ENCODE data around the gene KCNT1.

DNA sequence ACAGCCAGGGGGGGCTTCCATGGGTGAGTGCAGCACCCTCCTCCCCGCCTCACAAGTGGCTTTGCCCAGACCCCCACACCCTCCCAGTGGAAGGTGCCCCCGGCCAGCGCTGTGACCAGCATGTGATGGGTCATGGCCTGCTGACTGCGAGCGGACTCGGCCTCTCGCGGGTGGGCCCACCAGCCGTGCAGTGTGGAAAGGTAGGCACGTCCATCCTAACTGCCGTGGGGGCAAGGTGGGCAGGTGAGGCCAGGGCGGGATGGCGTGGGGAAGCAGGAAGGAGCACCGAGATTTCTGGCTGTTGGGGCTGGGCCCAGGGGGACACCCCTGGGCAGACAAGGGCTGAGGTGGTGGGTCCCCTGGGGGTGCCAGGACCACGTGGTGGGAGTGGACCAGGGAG is 14.8 kb upstream of the KCNT1 start:
- TF ChIP-seq, protein P1, sequence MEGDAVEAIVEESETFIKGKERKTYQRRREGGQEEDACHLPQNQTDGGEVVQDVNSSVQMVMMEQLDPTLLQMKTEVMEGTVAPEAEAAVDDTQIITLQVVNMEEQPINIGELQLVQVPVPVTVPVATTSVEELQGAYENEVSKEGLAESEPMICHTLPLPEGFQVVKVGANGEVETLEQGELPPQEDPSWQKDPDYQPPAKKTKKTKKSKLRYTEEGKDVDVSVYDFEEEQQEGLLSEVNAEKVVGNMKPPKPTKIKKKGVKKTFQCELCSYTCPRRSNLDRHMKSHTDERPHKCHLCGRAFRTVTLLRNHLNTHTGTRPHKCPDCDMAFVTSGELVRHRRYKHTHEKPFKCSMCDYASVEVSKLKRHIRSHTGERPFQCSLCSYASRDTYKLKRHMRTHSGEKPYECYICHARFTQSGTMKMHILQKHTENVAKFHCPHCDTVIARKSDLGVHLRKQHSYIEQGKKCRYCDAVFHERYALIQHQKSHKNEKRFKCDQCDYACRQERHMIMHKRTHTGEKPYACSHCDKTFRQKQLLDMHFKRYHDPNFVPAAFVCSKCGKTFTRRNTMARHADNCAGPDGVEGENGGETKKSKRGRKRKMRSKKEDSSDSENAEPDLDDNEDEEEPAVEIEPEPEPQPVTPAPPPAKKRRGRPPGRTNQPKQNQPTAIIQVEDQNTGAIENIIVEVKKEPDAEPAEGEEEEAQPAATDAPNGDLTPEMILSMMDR (IDR thresholded peaks at IDR 0.05; ENCODE audit: low read depth, low read length): no peak
- TF ChIP-seq POLR2A (IDR thresholded peaks at IDR 0.05; ENCODE audit: extremely low read depth, insufficient read length): no peak
- TF ChIP-seq, protein P2, sequence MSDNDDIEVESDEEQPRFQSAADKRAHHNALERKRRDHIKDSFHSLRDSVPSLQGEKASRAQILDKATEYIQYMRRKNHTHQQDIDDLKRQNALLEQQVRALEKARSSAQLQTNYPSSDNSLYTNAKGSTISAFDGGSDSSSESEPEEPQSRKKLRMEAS (IDR thresholded peaks at IDR 0.05; ENCODE audit: low read depth, low read length): no peak
- TF ChIP-seq MYC (IDR thresholded peaks at IDR 0.05; ENCODE audit: low read depth, low read length): no peak
